LNCaP clone FGC (cell line): ENCODE results near the gene ACVRL1.

Source experiments
- DNase-seq: peaks from one replicate; pipeline ENCODE4 v3.0.0-alpha.2; 2011; ENCODE audit warnings: low read depth
- H3K4me3 ChIP-seq: 2 replicates; pipeline ENCODE4 v1.5.1; 2011; ENCODE audit warnings: mild to moderate bottlenecking, low read depth, low read length, control low read depth
- TF ChIP-seq, protein P1 (sequence below): IDR thresholded peaks from 2 replicates; pipeline ENCODE4 v1.5.1; 2012; ENCODE audit warnings: mild to moderate bottlenecking; ENCODE audit not compliant: control insufficient read depth, insufficient read depth; ENCODE audit errors: extremely low read depth

The ACVRL1 gene

GRCh38 chr12:51943346-51943745, 36.0 kb downstream of the ACVRL1 start:
- TF ChIP-seq, protein P1, sequence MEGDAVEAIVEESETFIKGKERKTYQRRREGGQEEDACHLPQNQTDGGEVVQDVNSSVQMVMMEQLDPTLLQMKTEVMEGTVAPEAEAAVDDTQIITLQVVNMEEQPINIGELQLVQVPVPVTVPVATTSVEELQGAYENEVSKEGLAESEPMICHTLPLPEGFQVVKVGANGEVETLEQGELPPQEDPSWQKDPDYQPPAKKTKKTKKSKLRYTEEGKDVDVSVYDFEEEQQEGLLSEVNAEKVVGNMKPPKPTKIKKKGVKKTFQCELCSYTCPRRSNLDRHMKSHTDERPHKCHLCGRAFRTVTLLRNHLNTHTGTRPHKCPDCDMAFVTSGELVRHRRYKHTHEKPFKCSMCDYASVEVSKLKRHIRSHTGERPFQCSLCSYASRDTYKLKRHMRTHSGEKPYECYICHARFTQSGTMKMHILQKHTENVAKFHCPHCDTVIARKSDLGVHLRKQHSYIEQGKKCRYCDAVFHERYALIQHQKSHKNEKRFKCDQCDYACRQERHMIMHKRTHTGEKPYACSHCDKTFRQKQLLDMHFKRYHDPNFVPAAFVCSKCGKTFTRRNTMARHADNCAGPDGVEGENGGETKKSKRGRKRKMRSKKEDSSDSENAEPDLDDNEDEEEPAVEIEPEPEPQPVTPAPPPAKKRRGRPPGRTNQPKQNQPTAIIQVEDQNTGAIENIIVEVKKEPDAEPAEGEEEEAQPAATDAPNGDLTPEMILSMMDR: no peak
- DNase-seq: no peak

DNA sequence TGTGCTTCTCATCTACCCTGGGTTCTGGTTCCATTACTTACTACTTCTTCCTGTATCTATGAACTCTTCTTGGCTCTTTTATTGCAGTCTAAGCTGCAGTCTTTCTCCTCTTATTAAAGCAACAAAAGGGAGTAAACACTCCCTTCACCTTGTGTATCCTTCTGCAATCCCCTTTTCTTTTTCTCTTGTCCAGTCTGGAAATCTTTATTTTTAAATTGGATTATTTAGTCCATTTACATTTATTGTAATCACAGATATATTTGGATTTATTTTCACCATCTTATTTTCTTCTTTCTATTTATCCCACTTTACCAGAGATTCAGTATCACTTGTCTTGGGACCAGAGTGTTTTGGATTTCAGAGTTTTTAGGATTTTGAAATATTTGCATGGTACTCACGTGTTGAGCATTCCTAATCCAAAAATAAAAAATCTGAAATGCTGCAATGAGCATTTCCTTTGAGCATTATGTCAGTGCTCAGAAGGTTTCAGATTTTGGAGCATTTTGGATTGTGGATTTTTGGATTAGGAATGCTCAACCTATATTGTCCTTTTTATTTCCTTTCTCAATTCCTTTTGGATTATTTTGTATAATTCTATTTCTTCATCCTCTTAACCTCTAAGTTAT, 37.4 kb downstream of the ACVRL1 start:
- TF ChIP-seq, protein P1: no peak
- no peak for DNase-seq
- no peak overlapping the region for H3K4me3 ChIP-seq

More at GRCh38 chr12:51943346-51943745, 36.0 kb downstream of the ACVRL1 start:
- no peak overlapping the region for H3K4me3 ChIP-seq

DNA sequence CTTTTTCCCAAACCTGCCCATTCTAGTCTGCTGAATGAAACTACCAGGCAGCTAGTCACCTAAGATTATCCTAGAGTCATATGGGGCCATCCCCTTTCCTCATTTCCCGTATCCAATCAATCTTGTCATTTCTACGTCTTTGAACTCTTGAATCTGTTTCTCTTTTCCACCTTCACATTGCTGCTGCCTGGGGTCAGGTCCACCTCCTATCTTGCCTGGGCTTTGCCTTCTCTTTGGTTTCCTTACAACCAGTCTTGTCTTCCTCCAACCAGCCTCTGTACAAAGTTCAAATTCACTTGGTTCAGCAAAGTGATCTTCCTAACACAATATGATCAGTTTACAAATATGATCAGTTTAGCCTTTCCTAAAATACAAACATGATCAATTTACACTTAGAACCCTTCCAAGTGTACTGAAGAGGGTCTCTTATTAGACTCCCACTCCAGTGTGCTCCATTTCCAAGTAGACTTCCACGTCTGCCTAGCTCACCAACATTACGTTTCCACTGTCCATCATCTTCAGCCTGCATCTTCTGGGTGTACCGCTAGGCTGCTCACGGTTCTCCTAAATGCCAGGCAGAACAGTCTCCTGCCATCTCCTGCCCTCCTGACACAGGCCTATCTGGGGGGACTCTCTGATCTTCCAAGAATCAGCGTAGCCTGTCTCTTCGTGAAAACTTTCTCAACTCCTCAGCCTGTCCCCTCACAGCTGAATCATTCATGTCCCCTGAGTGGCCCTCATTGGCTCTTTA, 40.1 kb downstream of the ACVRL1 start:
- TF ChIP-seq, protein P1: no peak
- no peak for DNase-seq
- no peak overlapping the region for H3K4me3 ChIP-seq

DNA sequence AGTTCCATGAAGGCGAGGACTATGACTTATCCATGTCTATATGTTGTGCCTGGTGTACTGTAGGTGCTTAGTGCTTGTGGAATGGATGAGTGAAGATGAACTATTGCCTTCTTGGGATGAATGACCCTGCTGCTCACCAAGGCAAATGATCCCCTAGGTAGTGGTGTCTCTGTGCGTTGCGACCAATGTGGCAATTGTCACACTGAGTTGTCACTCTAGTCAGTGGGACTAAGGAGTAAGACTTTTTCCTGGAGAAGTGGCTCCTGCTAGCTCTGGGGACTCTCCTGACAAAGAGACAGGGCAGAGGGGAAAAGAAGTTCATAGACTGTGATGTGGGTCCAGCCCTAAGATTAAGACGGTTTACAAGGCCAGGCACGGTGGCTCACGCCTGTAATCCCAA, 40.8 kb downstream of the ACVRL1 start:
- TF ChIP-seq, protein P1: no peak
- DNase-seq: no peak

DNA sequence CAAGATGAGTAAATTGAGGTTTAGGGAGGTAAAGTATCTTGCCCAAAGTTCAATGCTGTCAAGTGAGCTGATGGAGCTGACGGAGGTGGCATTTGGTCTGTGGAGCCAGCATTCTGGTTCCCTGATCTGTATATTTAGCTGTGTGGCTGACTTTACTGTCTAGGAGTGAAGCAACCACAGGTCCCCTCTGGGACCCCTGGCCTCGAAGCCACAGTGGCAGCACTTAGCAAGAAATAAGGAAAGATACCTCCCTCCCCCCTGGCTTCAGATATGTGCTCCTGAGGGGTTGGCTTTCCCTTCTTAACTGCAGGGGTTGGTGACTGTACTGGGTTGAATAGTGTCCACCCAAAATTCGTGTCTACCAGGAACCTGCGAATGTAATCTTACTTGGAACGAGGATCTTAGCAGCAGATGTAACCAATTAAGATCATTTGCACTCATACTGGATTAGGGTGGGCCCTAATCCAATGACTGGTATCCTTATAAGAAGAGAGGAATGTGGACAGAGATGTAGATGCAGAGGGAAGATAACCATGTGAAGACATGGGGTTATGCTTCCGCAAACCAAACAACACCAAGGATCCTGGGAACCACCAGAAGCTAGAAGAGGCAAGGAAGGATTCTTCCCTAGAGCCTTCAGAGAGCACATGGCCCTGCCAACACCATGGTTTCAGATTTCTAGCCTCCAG, 42.2 kb downstream of the ACVRL1 start:
- no peak overlapping the region for H3K4me3 ChIP-seq
- TF ChIP-seq, protein P1: no peak

More for the DNA sequence above, 40.8 kb downstream of the ACVRL1 start:
- no peak overlapping the region for H3K4me3 ChIP-seq

DNA sequence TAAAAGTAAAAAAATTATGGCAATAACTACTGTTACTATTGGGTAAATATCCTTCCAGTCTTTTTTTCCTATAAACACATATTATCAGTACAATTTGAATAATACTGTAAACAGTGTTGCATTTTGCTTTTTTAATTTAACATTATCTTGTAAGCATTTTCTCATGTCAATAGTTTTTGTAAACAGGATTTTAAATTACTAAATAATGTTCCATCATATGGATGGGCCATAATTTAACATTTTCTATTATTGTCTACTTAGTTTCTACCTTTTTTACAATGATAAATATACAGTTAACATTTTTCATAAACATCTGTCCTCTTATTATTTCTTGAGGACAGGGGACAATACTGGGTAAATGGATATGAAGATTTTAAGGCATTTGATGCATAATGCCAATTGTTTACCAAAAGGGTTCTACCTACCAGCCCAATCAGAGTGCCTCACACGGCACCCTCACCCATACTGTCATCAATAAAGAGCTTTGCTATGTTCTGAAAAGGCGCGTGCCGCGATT, 43.4 kb downstream of the ACVRL1 start:
- peak overlapping the region; percentile 54 for H3K4me3 ChIP-seq
- no peak for DNase-seq
- TF ChIP-seq, protein P1: no peak

More for the DNA sequence above, 42.2 kb downstream of the ACVRL1 start:
- no peak for DNase-seq
